NOMO-1 (cell line): ENCODE data around the gene GZMH.
A peak's percentile ranks its signal among the peaks of the same experiment; 100 is the strongest.
"Not testable (repeated sequence)": the region's sequence is repeated elsewhere in the genome, so short reads cannot be mapped to it uniquely, and the experiment has no call there.

Experiments used
- DNase-seq, 2 experiments: peaks; one replicate each; lab custom pipeline; 2025; ENCODE audit not compliant: unreplicated experiment in 2 of 2; lab: John Stamatoyannopoulos, UW

The GZMH gene

DNA sequence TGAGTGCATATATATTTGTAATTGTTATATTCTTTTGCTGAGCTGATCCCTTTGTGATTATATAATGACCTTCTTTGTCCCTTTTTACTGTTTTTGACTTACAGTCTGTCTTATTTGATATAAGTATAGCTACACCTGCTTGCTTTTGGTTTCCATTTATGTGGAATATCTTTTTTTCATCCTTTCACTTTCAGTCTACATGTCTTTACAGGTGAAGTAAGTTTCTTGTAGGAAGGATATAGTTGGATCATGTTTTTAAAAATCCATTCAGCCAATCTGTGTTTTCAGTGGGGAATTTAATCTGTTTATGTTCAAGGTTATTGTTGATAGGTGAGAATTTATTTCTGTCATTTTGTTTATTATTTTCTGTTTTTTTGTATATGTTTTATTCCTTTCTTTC, 12.1 kb downstream of the GZMH start:
- no peak for DNase-seq

DNA sequence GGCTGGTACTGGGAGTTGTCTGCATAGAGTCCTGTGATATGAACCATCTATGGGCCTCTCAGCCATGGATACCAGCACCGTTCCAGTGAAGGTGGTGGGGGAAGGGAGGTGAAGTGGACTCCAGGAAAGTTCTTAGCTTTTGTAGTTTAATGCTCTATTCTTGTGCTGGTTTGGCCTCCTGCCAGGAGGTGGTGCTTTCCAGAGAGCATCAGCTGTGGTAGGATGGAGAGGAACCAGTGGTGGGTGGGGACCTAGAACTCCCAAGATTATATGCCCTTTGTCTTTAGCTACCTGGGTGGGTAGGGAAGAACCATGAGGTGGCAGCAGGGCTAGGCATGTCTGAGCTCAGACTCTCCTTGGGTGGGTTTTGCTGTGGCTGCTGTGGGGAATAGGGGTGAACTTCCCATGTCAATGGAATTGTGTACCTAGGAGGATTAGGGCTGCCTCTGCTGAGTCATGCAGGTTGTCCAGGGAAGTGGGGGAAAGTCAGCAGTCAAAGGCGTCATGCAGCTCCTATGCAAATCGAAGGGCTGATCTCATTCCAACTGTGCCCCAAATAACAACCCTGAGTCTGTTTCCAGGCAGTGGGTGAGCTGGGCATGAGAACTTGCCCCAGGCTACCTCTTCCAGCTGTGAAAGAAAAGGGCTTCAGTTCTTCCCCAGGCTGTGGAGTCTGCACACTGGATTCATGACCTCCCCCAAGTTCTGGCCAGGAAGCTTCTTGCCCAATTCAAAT, 14.2 kb downstream of the GZMH start:
- DNase-seq: no peak

DNA sequence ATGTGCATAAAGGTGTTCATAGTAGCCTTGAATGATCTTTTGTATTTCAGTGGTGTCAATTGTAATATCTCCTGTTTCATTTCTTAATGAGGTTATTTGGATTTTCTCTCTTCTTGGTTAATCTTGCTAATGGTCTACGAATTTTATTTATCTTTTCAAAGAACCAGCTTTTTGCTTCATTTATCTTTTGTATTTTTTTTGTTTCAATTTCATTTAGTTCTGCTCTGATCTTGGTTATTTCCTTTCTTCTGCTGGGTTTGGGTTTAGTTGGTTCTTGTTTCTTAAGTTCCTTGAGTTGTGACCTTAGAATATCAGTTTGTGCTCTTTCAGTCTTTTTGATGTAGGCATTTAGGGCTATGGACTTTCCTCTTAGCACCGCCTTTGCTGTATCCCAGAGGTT, 18.5 kb downstream of the GZMH start:
- not testable (repeated sequence) for DNase-seq

DNA sequence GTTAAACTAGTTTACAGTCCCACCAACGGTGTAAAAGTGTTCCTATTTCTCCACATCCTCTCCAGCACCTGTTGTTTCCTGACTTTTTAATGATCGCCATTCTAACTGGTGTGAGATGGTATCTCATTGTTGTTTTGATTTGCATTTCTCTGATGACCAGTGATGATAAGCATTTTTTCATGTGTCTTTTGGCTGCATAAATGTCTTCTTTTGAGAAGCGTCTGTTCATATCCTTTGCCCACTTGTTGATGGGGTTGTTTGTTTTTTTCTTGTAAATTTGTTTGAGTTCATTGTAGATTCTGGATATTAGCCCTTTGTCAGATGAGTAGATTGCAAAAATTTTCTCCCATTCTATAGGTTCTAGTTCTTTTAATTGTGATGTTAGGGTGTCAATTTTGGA, 25.1 kb downstream of the GZMH start:
- not testable (repeated sequence) for DNase-seq

DNA sequence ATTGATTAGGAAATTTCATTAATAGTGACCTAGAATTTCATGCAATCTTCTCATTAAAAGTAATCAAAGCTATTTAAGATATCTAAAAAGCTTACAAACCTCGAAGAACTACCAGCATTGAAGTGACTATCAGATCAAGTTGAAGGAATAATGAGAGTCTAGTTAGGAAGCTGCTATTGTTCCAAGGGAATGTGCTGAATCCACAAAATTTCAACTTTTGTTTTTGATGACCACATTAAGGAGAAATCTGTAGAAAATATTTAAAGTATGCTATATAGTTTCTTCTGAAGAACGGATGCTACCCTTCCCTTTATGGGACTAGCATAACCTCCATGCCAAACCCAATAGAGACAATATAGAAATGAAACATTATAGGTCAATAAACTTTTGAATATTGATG, 30.9 kb downstream of the GZMH start:
- no peak for DNase-seq

DNA sequence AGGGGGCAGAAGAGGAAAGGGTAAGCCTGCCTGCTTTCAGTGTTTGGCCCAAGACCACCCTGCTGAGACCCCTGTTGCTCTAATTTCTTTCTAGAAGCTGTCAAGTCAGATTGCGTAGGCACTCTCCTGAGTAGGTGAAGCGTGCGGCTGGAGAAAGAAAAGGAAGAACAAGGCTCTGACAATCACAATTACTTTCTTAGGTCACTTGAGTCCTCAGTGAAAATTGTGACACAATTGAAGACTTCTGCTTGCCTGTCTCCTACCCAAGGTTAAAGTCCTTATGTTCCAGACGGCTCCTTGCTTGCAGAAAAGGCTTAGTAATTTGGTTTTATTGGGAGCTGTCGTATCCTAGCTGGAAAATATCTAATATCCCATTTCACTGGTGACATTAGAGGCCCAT, 32.7 kb downstream of the GZMH start:
- DNase-seq: peak; percentile 70 to 84

DNA sequence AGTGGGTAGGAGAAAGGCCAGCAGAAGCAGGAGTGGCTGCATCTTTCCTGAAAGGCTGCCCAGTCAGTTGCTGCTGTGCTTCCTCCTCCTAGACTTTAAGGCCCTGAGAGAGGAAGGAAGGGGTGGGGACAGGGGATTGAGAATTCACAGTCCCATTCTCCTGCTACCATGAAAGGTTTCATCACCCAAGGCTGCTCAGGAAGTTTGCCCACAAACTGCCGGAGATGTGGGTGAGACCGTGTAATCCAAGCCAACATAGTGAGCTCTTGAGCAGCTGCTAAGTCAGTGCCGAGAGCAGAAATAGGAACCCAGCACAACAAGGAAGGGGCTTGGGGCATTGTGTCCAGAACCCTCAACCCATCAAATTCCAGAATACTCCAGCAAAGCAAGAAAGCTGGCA, 33.3 kb downstream of the GZMH start, which contains the start of gene CTSG:
TSS of gene CTSG (minus strand) at position 69 of the 400 bp plus-strand sequence. CDS start at position 42, 27 bp downstream.
- DNase-seq: peak; percentile 82 to 97

DNA sequence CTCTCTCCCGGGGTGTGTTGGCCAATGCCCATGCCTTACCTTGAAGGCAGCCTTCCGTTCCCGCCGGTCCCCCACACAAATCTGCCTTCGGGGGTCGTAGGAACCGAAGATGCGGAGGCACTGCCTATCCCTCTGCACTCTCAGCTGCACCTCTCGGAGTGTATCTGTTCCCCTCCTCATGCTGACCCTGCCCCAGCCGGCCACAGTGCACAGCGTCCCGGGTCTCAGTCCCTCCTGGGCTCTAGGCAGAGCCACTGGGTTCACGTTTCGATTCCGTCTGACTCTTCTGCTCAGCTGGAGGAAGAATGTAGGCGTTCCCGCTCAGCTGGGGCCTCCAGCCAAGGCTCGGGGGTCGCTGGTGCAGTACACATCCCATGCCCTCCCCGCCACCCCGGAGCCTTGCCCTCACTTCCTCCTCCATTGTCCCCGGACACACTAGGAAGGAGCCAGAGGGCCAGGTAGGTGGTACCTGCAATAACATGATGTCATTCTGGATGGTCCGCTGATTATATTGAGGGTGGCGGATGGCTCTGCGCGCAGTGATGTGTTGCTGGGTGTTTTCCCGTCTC, 35.2 kb downstream of the GZMH start:
- DNase-seq: no peak

DNA sequence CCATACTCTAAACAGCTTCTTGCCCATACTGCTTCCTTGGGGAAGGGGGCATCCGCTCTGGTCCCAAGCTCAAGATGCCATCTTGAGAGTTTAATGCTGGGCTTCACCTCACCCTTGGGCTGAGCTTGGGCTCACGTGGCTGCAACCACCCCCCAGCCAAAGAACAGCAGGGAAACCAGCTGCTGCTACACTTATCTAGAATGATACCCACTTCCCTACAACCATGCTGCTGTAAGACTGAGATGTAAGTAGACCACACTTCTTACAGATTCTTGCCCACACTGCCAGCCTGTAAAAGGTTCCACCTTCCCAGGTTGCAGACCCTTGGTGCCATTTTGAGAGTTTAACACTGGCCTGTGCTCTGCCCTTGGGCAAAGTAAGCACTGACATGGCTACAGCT, 43.2 kb downstream of the GZMH start:
- DNase-seq: no peak

DNA sequence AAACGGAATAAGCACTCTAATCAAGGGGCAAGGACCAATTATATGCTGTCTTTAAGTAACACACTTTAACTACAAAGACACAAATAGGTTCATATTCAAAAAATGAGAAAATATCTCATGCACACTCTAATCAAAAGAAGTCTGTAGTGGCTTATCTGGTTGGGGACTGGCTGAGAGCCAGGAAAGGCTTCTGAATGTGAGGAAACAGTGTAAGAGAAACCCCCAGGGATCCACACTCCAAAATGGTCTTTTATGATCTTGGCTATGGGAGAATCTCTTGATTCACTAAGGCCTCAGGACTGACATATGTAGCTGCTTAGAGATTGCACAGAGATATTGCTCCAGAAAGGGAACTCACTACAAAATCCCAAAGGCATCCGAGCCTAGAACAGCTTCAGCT, 43.7 kb downstream of the GZMH start:
- no peak for DNase-seq

DNA sequence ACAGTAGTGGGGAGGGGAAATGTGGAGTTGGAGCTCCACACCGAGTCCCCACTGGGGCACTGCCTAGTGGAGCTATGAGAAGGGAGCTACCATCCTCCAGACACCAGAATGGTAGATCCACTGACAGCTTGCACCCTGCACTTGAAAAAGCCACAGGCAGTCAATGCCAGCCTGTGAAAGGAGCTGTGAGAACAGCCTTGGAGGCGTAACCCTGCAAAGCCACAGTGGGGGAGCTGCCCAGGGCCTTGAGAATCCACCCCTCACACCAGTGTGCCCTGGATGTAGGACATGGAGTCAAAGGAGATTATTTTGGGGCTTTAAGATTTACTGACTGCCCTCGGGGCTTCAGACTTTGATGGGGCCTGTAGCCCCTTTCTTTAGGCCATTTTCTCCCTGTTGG, 46.0 kb downstream of the GZMH start:
- no peak for DNase-seq

DNA sequence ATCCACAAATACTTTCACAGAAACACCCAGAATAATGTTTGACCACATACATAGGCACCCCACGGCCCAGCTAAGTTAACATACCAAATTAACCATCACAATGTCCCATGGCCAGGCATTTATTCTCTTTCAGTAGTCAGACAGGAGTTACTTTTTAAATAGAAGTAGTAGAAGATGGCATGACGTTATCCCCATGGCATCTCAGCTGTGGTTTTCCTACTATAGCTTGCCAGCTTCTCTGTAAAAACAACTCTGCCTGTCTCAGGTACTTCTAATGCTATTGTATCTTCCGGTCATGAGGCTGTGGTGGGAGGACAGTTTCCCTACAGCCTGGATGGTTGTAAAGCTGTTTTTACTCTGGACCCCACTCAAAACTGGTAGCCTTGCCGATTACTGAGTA, 52.7 kb downstream of the GZMH start:
- no peak for DNase-seq
